H1 (cell line): ENCODE measurements around the gene GPR61. TPM values are rescaled to one million over a fixed set of nuclear protein-coding genes. Genes with fewer than 3 reads are reported as not detected.

Experiments
- CHD7 ChIP-seq: fragments of 300-600 bp; sonication (generic); IDR thresholded peaks from 2 replicates; pipeline ENCODE4 v1.7.1; 2012; ENCODE audit warnings: low read length, moderate library complexity, mild to moderate bottlenecking, inconsistent platforms; ENCODE audit not compliant: insufficient replicate concordance
- CREB1 ChIP-seq: IDR thresholded peaks from 2 replicates; pipeline ENCODE4 v1.6.1; 2012; ENCODE audit warnings: inconsistent platforms
- CTCF ChIP-seq, 3 experiments: IDR thresholded peaks; 1 replicate in 2 of 3; 2 replicates in 1 of 3; pipeline versions ENCODE4 v1.5.1 to v1.6.1; 2011; ENCODE audit warnings: low read length in 3 of 3, mild to moderate bottlenecking in 3 of 3, inconsistent platforms in 2 of 3, low read depth in 1 of 3, moderate library complexity in 1 of 3; ENCODE audit not compliant: insufficient read depth in 1 of 3; ENCODE audit errors: control extremely low read depth in 1 of 3
- JUND ChIP-seq: IDR thresholded peaks from 2 replicates; pipeline ENCODE4 v1.6.1; 2011; ENCODE audit warnings: mild to moderate bottlenecking, improper control_type of control experiment, low read length
- RNF2 ChIP-seq: fragments of 200-900, 300-1000 bp; sonication (generic); IDR thresholded peaks from 2 replicates; pipeline ENCODE4 v1.7.1; 2016; ENCODE audit warnings: borderline replicate concordance, low read depth, mild to moderate bottlenecking, antibody characterized with exemption, low read length; ENCODE audit not compliant: poor library complexity, severe bottlenecking; ENCODE audit errors: missing control alignments
- RXRA ChIP-seq: IDR thresholded peaks from 2 replicates; pipeline ENCODE4 v1.6.1; 2011; ENCODE audit warnings: low read depth, mild to moderate bottlenecking, low read length, moderate library complexity; ENCODE audit not compliant: insufficient read depth
- polyA plus RNA-seq, 7 experiments: library from polyadenylated mRNA; depleted of rRNA in 3 of 7; stranded (reverse) in 5 of 7; unstranded in 2 of 7; fragments of >200 nt in 5 of 7; fragments of 200-250 nt in 2 of 7; gene quantifications; 1 replicate in 5 of 7; 2 replicates in 1 of 7; 4 replicates in 1 of 7; pipeline versions ENCODE4 v1.2.1 to v1.2.3, GENCODE V29; 2011 to 2013; ENCODE audit warnings: missing spikeins in 2 of 7, mixed read lengths in 2 of 7
- total RNA-seq: library from RNA; stranded (reverse); fragmentation: NEBNext Ultra II Directional; extraction: Animal tissue kit (Norgen Biotek cat#: 25700); gene quantifications from 2 replicates; pipeline ENCODE4 v1.2.1, GENCODE V29; 2021

Gene GPR61
- total and polyA plus RNA-seq, 2 of the 8 experiments (the other 6 are each of a cell fraction or from before 2014, with no cell fraction given), result 0.41 to 0.53 TPM

- no peak for TF ChIP-seq CHD7
- TF ChIP-seq CTCF (IDR thresholded peaks at IDR 0.05; ENCODE audit: control extremely low read depth in 1 of 3, insufficient read depth in 1 of 3, low read depth in 1 of 3, low read length in 3 of 3), result peak; percentile 82 to 87 (median 85)
- no peak for TF ChIP-seq CREB1
- TF ChIP-seq RXRA, result no peak
- TF ChIP-seq JUND, result no peak
- TF ChIP-seq RNF2, result no peak
Measured at GRCh38 chr1:109499661-109500536, 39.8 kb upstream of the GPR61 start (continued).
